SK-N-MC (cell line): Measurements from ENCODE around the gene SLC13A4.
"Not testable (repeated sequence)": the region's sequence is repeated elsewhere in the genome, so short reads cannot be mapped to it uniquely, and the experiment has no call there.

Source experiments
- DNase-seq: peaks from one replicate; pipeline ENCODE4 v3.0.0-alpha.2; 2011; ENCODE audit warnings: low read depth, low spot score
- H3K27ac ChIP-seq: fragments of 200-600 bp; sonication (generic); 2 replicates; pipeline ENCODE4 v1.5.1; 2016; ENCODE audit warnings: mixed run types
- H3K36me3 ChIP-seq: fragments of 200-600 bp; sonication (generic); 2 replicates; pipeline ENCODE4 v1.6.1; 2017; ENCODE audit warnings: antibody characterized with exemption, low read length, mixed read lengths; ENCODE audit not compliant: insufficient read depth
- H3K4me3 ChIP-seq: fragments of 200-600 bp; sonication (generic); 2 replicates; pipeline ENCODE4 v1.5.1; 2016
- H3K9ac ChIP-seq: fragments of 200-600 bp; sonication (generic); 2 replicates; pipeline ENCODE4 v1.8.0; 2017; ENCODE audit warnings: mixed run types, mixed read lengths; ENCODE audit not compliant: insufficient read length
- H3K9me3 ChIP-seq: fragments of 200-600 bp; sonication (generic); 2 replicates; pipeline ENCODE4 v1.6.1; 2017; ENCODE audit warnings: low read depth, mild to moderate bottlenecking, antibody characterized with exemption, low read length, moderate library complexity, mixed read lengths
- EZH2 ChIP-seq: fragments of 200-600 bp; sonication (generic); IDR thresholded peaks from one replicate; pipeline ENCODE4 v1.6.1; 2017; ENCODE audit warnings: antibody characterized with exemption
- FOXP2 ChIP-seq: optimal IDR thresholded peaks from 2 replicates; pipeline ENCODE3; 2011; ENCODE audit warnings: mild to moderate bottlenecking, moderate library complexity; ENCODE audit not compliant: insufficient read depth; ENCODE audit errors: extremely low read length, control extremely low read depth
- POLR2AphosphoS5 ChIP-seq: IDR thresholded peaks from 2 replicates; pipeline ENCODE4 v1.6.1; 2012; ENCODE audit warnings: mild to moderate bottlenecking, low read depth, low read length, borderline replicate concordance

SLC13A4 gene

DNA sequence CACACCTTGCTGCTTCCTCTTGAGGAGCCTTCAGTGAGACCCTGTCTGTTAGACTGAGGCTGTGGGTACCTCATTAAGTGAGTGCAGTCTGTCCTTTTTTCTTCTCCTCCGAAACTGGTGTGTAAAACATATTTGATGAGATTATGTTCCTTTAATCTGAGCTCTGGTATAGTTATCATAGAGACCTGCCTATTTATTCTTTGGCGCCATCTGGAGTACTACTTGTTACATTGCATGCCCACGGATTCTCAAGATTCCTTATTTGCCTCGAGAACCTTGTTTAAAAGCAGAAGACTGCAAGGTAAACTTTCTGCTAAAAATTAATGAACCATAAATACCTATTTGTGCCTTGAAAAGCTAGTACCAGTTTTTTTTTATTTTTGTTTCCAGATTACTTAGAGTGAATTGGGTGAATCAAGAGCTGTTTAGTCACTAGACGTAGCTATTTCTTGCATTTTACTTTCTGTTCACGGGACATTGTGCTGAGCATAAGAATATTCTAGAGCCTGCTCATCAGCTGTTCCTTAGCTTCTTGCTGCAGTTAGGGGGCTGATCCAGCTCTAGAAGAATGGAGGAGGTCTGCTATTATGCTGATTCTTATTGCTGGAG is 82.6 kb downstream of the SLC13A4 start:
- H3K36me3 ChIP-seq, result peaks cover 88% of the 10 kb centered on the region
- H3K4me3 ChIP-seq, result no peak overlapping the region
- H3K9me3 ChIP-seq, result no peaks in the 10 kb centered on the region
- TF ChIP-seq POLR2AphosphoS5, result no peak
- no peak for TF ChIP-seq EZH2
- no peak for TF ChIP-seq FOXP2
- H3K9ac ChIP-seq, result no peak overlapping the region
- peak overlapping the region; percentile 66; the same call in 1 of the 2 replicates for H3K27ac ChIP-seq
- no peak for DNase-seq

DNA sequence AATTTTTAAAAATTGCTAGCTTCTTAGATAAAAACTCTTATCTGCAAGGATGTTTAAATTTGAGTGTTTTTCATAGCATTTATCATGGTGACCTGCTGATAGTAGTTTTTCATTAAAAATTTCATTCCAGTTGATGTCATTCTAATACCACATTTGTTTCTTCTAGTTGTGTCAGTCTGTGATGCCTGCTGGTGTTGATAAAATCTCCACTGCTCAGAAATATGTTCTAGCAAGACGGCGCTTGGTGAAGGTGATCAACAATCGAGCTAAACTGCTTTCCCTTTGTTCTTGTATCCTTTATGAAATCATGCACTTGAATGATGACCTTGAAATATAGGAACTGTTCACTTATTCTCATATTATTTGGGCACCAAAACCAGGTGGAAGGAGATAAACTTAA is 83.3 kb downstream of the SLC13A4 start:
- Histone ChIP-seq H3K9me3 (no peaks in the 10 kb centered on the region), H3K9ac (no peak overlapping the region), H3K27ac (peak overlapping the region; percentile 66), H3K4me3 (no peak overlapping the region), H3K36me3 (peaks cover 94% of the 10 kb centered on the region)
- TF ChIP-seq EZH2, result no peak
- TF ChIP-seq POLR2AphosphoS5, result no peak
- no peak for DNase-seq

DNA sequence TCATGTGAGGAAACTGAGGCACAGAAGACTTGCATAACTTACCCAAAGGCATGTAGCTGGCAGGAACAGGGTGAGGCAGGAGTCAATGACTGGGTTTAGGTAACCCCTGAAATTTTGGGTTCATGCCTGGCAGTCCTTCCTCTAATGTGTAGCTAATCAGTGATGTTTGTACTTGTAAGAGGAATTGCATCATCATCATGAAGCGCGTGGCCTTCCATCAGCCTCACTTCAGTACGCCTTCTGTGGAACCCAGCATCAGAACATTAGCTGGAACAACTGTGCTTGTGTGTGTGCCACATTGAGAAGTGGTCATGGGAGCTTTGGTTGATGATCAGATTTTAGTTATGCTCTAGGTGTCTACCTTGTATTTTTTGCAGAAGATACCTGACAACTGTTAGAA is 83.8 kb downstream of the SLC13A4 start:
- Histone ChIP-seq H3K27ac (peak overlapping the region; percentile 66), H3K36me3 (peaks cover 98% of the 10 kb centered on the region), H3K9ac (no peak overlapping the region), H3K9me3 (no peaks in the 10 kb centered on the region), H3K4me3 (no peak overlapping the region)
- DNase-seq, result no peak
- TF ChIP-seq EZH2, result no peak
- TF ChIP-seq POLR2AphosphoS5, result no peak
- no peak for TF ChIP-seq FOXP2

DNA sequence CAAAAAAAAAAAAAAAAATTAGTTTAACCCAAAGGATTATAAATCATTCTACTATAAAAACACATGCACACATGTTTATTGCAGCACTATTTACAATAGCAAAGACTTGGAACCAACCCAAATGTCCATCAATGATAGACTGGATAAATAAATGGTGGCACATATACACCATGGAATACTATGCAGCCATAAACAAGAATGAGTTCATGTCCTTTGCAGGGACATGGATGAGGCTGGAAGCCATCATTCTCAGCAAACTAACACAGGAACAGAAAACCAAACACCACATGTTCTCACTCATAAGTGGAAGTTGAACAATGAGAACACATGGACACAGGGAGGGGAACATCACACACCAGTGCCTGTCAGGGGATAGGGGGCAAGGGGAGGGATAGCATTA is 88.3 kb downstream of the SLC13A4 start:
- H3K9me3 ChIP-seq, H3K9ac ChIP-seq, H3K4me3 ChIP-seq, DNase-seq, H3K27ac ChIP-seq: not testable (repeated sequence)
- H3K36me3 ChIP-seq, result peaks cover 99% of the 10 kb centered on the region

DNA sequence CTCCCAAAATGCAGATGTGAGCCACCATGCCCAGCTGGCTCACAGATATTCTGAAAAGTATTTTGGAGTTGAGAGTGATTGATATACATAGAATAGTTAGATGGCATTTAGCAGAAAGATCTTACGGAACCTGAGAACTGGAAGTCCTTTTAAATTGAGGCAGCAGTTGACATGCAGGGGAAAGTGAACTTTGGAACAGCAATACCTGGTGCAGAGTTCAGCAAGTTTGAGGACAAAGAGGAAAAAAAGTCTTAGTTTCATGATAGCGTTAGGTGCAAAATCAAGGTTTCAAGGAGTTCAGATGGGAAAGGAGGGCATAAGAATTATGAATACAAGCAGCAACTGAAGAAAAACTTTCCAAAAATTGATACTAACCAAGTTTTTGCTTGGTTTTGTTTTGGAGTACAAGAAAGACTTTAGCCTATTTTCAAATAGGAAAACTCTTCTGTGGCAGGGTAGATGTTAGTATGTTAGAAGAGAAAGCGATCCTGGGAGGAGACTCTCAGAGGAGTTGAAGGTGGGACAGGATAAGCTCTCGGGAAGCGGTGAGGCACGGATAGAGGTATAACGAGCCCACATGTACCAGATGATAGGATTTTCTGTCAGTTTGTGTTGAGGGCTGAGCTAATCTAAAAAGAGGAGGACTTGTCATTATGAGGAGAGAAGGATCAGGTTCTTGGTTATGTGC is 93.7 kb downstream of the SLC13A4 start:
- Histone ChIP-seq H3K9me3 (no peaks in the 10 kb centered on the region), H3K4me3 (no peak overlapping the region), H3K27ac (no peak overlapping the region), H3K9ac (no peak overlapping the region), H3K36me3 (peaks cover 89% of the 10 kb centered on the region)
- no peak for TF ChIP-seq FOXP2
- no peak for TF ChIP-seq EZH2
- TF ChIP-seq POLR2AphosphoS5, result no peak
- DNase-seq, result no peak
